ENCODE results near the gene FGF12. TPM values are rescaled to one million over a fixed set of nuclear protein-coding genes. Genes with fewer than 3 reads are reported as not detected.

FGF12 gene
- total and polyA plus RNA-seq, 2 donors (not counting 1 experiment from before 2014, with no cell fraction given) = 0.17 TPM; not detected in 1

GRCh38 chr3:192261135-192261534 is 466.2 kb downstream of the FGF12 start:
- no peak overlapping the region for H3K9ac ChIP-seq (ENCODE audit: insufficient read depth, low read length)
- H2AFZ ChIP-seq (ENCODE audit: low read length) = no peak overlapping the region
- H3K4me1 ChIP-seq (ENCODE audit: control insufficient read depth, extremely low read depth, insufficient read depth, low read length) = no peaks in the 10 kb centered on the region
- H3K4me3 ChIP-seq (replicated peaks in 1 of 4; ENCODE audit: control extremely low read depth in 1 of 4, insufficient read depth in 1 of 4, low read depth in 3 of 4, low read length in 4 of 4) = no peak overlapping the region
- TF ChIP-seq EZH2 (IDR thresholded peaks at IDR 0.05; ENCODE audit: low read length, missing control alignments) = no peak
- TF ChIP-seq CTCF (conservative IDR thresholded peaks at IDR 0.05 in 1 of 2, IDR thresholded peaks at IDR 0.05 in 1 of 2; ENCODE audit: low read depth in 1 of 2, low read length in 2 of 2) = no peak
- H4K20me1 ChIP-seq (ENCODE audit: control insufficient read depth, extremely low read depth, insufficient read depth, low read length) = no peaks in the 10 kb centered on the region
- H3K9me3 ChIP-seq (ENCODE audit: control insufficient read depth, insufficient read depth, low read depth, low read length) = no peaks in the 10 kb centered on the region
- H3K36me3 ChIP-seq (ENCODE audit: control insufficient read depth, insufficient read depth, low read length) = no peaks in the 10 kb centered on the region
- no peaks in the 10 kb centered on the region for H3K27me3 ChIP-seq (ENCODE audit: control insufficient read depth, insufficient read depth, low read length)
- H3K79me2 ChIP-seq (ENCODE audit: control insufficient read depth, insufficient read depth, low read length) = no peaks in the 10 kb centered on the region
- no peak overlapping the region for H3K27ac ChIP-seq (ENCODE audit: insufficient read depth, low read length)
- no peak overlapping the region for H3K4me2 ChIP-seq (ENCODE audit: extremely low read depth, insufficient read depth, low read length)
- no peak for DNase-seq (ENCODE audit: low read depth in 2 of 2)

DNA sequence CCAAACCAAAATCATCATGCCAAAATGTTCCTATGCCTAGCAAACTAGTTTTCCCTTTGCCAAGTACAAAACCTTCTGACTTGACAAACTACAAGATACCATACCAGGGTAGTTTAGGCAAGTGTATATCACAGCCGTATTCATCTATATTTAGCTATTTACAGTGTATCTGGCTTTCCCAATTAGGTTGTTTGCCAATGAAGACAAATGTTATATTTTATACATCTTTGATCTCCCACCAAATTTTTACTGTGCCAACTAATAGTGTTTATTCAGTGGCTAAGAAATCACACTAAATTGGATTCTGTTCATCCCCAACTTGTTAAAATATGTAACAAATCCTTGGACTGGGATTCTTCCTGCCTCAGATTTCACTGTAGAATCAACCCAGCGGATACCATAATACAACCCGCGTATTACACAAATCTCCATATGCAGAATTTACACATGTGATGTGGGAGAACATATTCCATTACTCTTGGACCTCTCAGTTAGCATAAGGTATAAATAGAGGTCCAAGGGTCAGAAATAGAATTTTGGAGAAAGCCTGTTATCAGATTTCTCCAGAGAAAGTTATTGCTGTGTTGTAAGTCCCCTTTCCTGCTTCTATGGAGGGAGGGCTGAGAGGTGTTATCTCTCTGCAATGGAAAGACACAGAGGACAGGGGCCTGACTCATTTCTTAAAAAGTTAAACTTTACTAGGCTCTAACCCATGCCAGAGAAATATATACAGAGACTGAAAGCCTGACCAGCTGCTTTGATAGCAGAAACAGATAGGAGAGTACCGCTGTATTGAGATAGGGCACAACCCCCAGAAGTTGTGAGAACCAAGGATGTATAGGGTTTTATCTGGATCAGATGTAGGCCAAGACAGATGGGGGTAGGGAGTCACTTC is 467.0 kb downstream of the FGF12 start:
- Histone ChIP-seq H2AFZ (ENCODE audit: low read length) (no peak overlapping the region), H3K36me3 (ENCODE audit: control insufficient read depth, insufficient read depth, low read length) (no peaks in the 10 kb centered on the region), H3K79me2 (ENCODE audit: control insufficient read depth, insufficient read depth, low read length) (no peaks in the 10 kb centered on the region), H3K27ac (ENCODE audit: insufficient read depth, low read length) (no peak overlapping the region), H3K4me2 (ENCODE audit: extremely low read depth, insufficient read depth, low read length) (no peak overlapping the region), H4K20me1 (ENCODE audit: control insufficient read depth, extremely low read depth, insufficient read depth, low read length) (no peaks in the 10 kb centered on the region), H3K4me1 (ENCODE audit: control insufficient read depth, extremely low read depth, insufficient read depth, low read length) (no peaks in the 10 kb centered on the region), H3K9ac (ENCODE audit: insufficient read depth, low read length) (no peak overlapping the region), H3K4me3 (replicated peaks in 1 of 4; ENCODE audit: control extremely low read depth in 1 of 4, insufficient read depth in 1 of 4, low read depth in 3 of 4, low read length in 4 of 4) (no peak overlapping the region), H3K9me3 (ENCODE audit: control insufficient read depth, insufficient read depth, low read depth, low read length) (no peaks in the 10 kb centered on the region), H3K27me3 (ENCODE audit: control insufficient read depth, insufficient read depth, low read length) (no peaks in the 10 kb centered on the region)
- DNase-seq (ENCODE audit: low read depth in 2 of 2) = peak in 1 of 2 donors; percentile 12
- no peak for TF ChIP-seq EZH2 (IDR thresholded peaks at IDR 0.05; ENCODE audit: low read length, missing control alignments)
- no peak for TF ChIP-seq CTCF (conservative IDR thresholded peaks at IDR 0.05 in 1 of 2, IDR thresholded peaks at IDR 0.05 in 1 of 2; ENCODE audit: low read depth in 1 of 2, low read length in 2 of 2)

DNA sequence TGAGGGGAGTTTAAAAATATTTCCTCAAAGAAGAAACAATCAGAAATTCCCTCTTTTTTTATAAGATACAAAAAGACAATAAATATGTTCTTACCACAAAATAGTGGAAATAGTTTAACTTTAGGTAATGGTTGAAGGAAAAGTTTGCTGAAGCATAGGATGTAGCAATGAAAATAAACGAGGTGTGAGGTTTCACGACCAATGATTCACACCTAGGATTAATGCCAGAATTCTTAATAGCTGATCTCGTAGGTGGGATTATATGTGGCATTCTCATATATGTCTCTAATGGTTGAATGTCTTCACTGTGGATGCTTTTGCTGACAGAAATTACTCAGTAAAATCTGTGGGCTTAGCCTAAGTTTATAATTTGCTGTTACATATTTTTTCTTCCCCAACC is 467.7 kb downstream of the FGF12 start:
- Histone ChIP-seq H3K27ac (ENCODE audit: insufficient read depth, low read length) (no peak overlapping the region), H3K27me3 (ENCODE audit: control insufficient read depth, insufficient read depth, low read length) (no peaks in the 10 kb centered on the region)

More for the DNA sequence above, 467.7 kb downstream of the FGF12 start:
- Histone ChIP-seq H3K4me2 (ENCODE audit: extremely low read depth, insufficient read depth, low read length) (no peak overlapping the region), H3K9me3 (ENCODE audit: control insufficient read depth, insufficient read depth, low read depth, low read length) (no peaks in the 10 kb centered on the region), H4K20me1 (ENCODE audit: control insufficient read depth, extremely low read depth, insufficient read depth, low read length) (no peaks in the 10 kb centered on the region), H2AFZ (ENCODE audit: low read length) (no peak overlapping the region), H3K36me3 (ENCODE audit: control insufficient read depth, insufficient read depth, low read length) (no peaks in the 10 kb centered on the region), H3K9ac (ENCODE audit: insufficient read depth, low read length) (no peak overlapping the region), H3K79me2 (ENCODE audit: control insufficient read depth, insufficient read depth, low read length) (no peaks in the 10 kb centered on the region), H3K4me1 (ENCODE audit: control insufficient read depth, extremely low read depth, insufficient read depth, low read length) (no peaks in the 10 kb centered on the region), H3K4me3 (replicated peaks in 1 of 4; ENCODE audit: control extremely low read depth in 1 of 4, insufficient read depth in 1 of 4, low read depth in 3 of 4, low read length in 4 of 4) (no peak overlapping the region)
- DNase-seq (ENCODE audit: low read depth in 2 of 2) = peak in 1 of 2 donors; percentile 52
- TF ChIP-seq EZH2 (IDR thresholded peaks at IDR 0.05; ENCODE audit: low read length, missing control alignments) = no peak
- no peak for TF ChIP-seq CTCF (conservative IDR thresholded peaks at IDR 0.05 in 1 of 2, IDR thresholded peaks at IDR 0.05 in 1 of 2; ENCODE audit: low read depth in 1 of 2, low read length in 2 of 2)
